Measurements from ENCODE around the gene NTM. TPM values are rescaled to one million over a fixed set of nuclear protein-coding genes. Genes with fewer than 3 reads are reported as not detected.
"Not testable (repeated sequence)": the region's sequence is repeated elsewhere in the genome, so short reads cannot be mapped to it uniquely, and the experiment has no call there.

NTM gene
- total RNA-seq, 1 donor from 2014 or later = not detected

- no peak for DNase-seq (ENCODE audit: low spot score)
- Mint-ChIP-seq H3K4me3 (no peak overlapping the region), H3K4me1 (ENCODE audit: low read depth) (no peaks in the 10 kb centered on the region), H3K9me3 (peaks cover 3% of the 10 kb centered on the region), H3K27me3 (ENCODE audit: insufficient read depth) (no peaks in the 10 kb centered on the region), H3K27ac (no peak overlapping the region), H3K36me3 (ENCODE audit: low read depth) (no peaks in the 10 kb centered on the region)
- intact Hi-C loops (cut with micrococcal nuclease) = no loop called here
Observed at GRCh38 chr11:132310390-132311375, 940.3 kb downstream of the NTM start.

DNA sequence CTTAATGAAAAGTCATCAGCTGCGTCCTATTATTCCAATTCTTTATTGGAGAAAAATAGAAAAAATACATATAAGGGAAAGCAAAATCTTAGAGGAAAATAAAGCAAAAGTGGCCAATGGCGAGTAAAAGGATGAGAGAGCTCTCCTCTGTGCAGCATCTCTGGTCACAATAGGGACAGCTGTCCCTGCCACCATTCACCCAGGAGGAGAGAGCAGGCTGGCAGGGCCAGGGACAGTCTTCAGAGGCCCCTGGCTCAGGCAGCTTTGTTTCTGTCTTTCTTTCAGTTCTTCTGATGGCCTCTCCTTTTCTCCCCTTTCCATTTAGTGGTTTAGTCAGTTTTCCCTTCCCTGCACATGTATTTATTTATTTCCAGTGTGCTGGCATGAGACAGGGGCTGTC, 941.3 kb downstream of the NTM start:
- DNase-seq (ENCODE audit: low spot score) = no peak
- no peaks in the 10 kb centered on the region for H3K27me3 Mint-ChIP-seq (ENCODE audit: insufficient read depth)
- no peaks in the 10 kb centered on the region for H3K4me1 Mint-ChIP-seq (ENCODE audit: low read depth)
- H3K9me3 Mint-ChIP-seq = no peaks in the 10 kb centered on the region
- no peak overlapping the region for H3K27ac Mint-ChIP-seq
- no peaks in the 10 kb centered on the region for H3K36me3 Mint-ChIP-seq (ENCODE audit: low read depth)
- no peak overlapping the region for H3K4me3 Mint-ChIP-seq
- intact Hi-C loops (cut with micrococcal nuclease) = no loop called here

GRCh38 chr11:132312161-132312560, 941.7 kb downstream of the NTM start:
- DNase-seq (ENCODE audit: low spot score) = no peak
- Mint-ChIP-seq H3K27me3 (ENCODE audit: insufficient read depth) (no peaks in the 10 kb centered on the region), H3K9me3 (no peaks in the 10 kb centered on the region), H3K27ac (no peak overlapping the region), H3K36me3 (ENCODE audit: low read depth) (no peaks in the 10 kb centered on the region), H3K4me3 (no peak overlapping the region), H3K4me1 (ENCODE audit: low read depth) (no peaks in the 10 kb centered on the region)
- intact Hi-C loops (cut with micrococcal nuclease) = no loop called here

- intact Hi-C loops (cut with micrococcal nuclease) = no loop called here
Observed at GRCh38 chr11:132312701-132313111, 942.3 kb downstream of the NTM start.

DNA sequence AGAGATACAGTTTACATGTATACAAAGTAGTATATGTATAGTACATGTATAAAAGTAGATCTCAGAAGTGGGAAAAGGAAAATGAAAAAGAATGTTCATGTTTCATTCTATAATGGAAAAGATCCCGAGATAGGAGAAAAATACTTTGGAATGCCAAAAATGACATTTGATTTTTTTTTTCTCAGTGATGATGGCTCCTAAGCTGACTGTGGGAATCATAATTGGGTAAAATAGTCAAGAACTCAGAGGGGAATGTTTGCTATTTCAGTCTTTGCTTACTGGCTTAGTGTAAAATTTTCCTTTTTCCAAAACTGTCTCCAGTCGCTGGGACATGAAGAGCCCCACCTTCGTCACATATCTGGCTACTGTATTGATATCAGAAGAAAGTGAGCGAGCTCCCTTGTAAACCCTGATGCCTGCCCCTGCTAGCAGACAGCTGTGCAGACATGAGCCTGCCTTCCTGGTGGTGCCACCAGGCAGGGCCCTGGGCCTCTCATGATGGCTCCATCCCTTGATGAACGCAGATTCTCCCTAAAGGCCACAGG, 944.6 kb downstream of the NTM start:
- intact Hi-C loops (cut with micrococcal nuclease) = no loop called here
- H3K27ac Mint-ChIP-seq = no peak overlapping the region
- H3K9me3 Mint-ChIP-seq = no peaks in the 10 kb centered on the region
- H3K27me3 Mint-ChIP-seq (ENCODE audit: insufficient read depth) = no peaks in the 10 kb centered on the region
- no peaks in the 10 kb centered on the region for H3K4me1 Mint-ChIP-seq (ENCODE audit: low read depth)
- no peak overlapping the region for H3K4me3 Mint-ChIP-seq
- DNase-seq (ENCODE audit: low spot score) = no peak
- no peaks in the 10 kb centered on the region for H3K36me3 Mint-ChIP-seq (ENCODE audit: low read depth)

More at GRCh38 chr11:132312701-132313111, 942.3 kb downstream of the NTM start:
- no peaks in the 10 kb centered on the region for H3K27me3 Mint-ChIP-seq (ENCODE audit: insufficient read depth)
- H3K36me3 Mint-ChIP-seq (ENCODE audit: low read depth) = no peaks in the 10 kb centered on the region
- H3K4me1 Mint-ChIP-seq (ENCODE audit: low read depth) = no peaks in the 10 kb centered on the region
- no peak for DNase-seq (ENCODE audit: low spot score)
- H3K9me3 Mint-ChIP-seq = no peaks in the 10 kb centered on the region
- H3K4me3 Mint-ChIP-seq = no peak overlapping the region
- no peak overlapping the region for H3K27ac Mint-ChIP-seq

- no peaks in the 10 kb centered on the region for H3K9me3 Mint-ChIP-seq
- H3K27me3 Mint-ChIP-seq (ENCODE audit: insufficient read depth) = no peaks in the 10 kb centered on the region
- H3K4me3 Mint-ChIP-seq = no peak overlapping the region
- intact Hi-C loops (cut with micrococcal nuclease) = no loop called here
- no peak overlapping the region for H3K27ac Mint-ChIP-seq
- DNase-seq (ENCODE audit: low spot score) = no peak
- no peaks in the 10 kb centered on the region for H3K36me3 Mint-ChIP-seq (ENCODE audit: low read depth)
- no peaks in the 10 kb centered on the region for H3K4me1 Mint-ChIP-seq (ENCODE audit: low read depth)
Observed at GRCh38 chr11:132315696-132316095, 945.3 kb downstream of the NTM start.

GRCh38 chr11:132318421-132319157, 948.2 kb downstream of the NTM start:
- intact Hi-C loops (cut with micrococcal nuclease) = no loop called here
- Mint-ChIP-seq H3K4me1 (ENCODE audit: low read depth) (no peaks in the 10 kb centered on the region), H3K27ac (no peak overlapping the region), H3K4me3 (no peak overlapping the region), H3K27me3 (ENCODE audit: insufficient read depth) (no peaks in the 10 kb centered on the region), H3K9me3 (no peaks in the 10 kb centered on the region), H3K36me3 (ENCODE audit: low read depth) (no peaks in the 10 kb centered on the region)
- no peak for DNase-seq (ENCODE audit: low spot score)

- DNase-seq (ENCODE audit: low spot score); H3K36me3 Mint-ChIP-seq (ENCODE audit: low read depth); H3K27me3 Mint-ChIP-seq (ENCODE audit: insufficient read depth); H3K27ac Mint-ChIP-seq; H3K4me1 Mint-ChIP-seq (ENCODE audit: low read depth); H3K4me3 Mint-ChIP-seq; H3K9me3 Mint-ChIP-seq; intact Hi-C loops (cut with micrococcal nuclease): not testable (repeated sequence)
Observed at GRCh38 chr11:132319419-132319818, 949.0 kb downstream of the NTM start.

GRCh38 chr11:132330515-132330914, 960.1 kb downstream of the NTM start:
- intact Hi-C loops (cut with micrococcal nuclease) = no loop called here
- Mint-ChIP-seq H3K27me3 (ENCODE audit: insufficient read depth) (peaks cover 1% of the 10 kb centered on the region), H3K9me3 (peaks cover 8% of the 10 kb centered on the region), H3K4me3 (no peak overlapping the region), H3K27ac (no peak overlapping the region), H3K36me3 (ENCODE audit: low read depth) (no peaks in the 10 kb centered on the region), H3K4me1 (ENCODE audit: low read depth) (no peaks in the 10 kb centered on the region)
- DNase-seq (ENCODE audit: low spot score) = no peak

DNA sequence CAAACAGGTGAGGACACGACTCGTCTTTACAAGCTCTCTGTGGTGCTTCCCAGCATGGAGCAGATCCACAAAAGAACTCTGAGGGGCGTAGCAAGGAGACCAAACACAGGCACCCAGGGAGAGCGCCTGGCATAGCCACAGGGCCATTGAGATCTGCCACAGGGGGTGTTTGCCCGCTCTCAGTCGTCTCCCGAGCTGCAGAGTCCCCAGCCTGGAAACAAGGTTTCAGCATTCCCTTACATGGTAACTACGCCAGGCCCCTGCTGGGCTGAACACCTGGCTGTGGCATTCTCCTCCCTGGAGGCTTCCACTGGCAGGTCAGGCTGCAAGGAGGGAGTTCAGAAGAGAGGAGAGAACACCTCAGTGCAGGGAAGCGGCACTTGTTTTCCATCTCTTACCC, 962.1 kb downstream of the NTM start:
- Mint-ChIP-seq H3K9me3 (peaks cover 8% of the 10 kb centered on the region), H3K4me3 (no peak overlapping the region), H3K27me3 (ENCODE audit: insufficient read depth) (peaks cover 1% of the 10 kb centered on the region), H3K27ac (no peak overlapping the region), H3K36me3 (ENCODE audit: low read depth) (no peaks in the 10 kb centered on the region), H3K4me1 (ENCODE audit: low read depth) (no peaks in the 10 kb centered on the region)
- no peak for DNase-seq (ENCODE audit: low spot score)
- intact Hi-C loops (cut with micrococcal nuclease) = no loop called here

DNA sequence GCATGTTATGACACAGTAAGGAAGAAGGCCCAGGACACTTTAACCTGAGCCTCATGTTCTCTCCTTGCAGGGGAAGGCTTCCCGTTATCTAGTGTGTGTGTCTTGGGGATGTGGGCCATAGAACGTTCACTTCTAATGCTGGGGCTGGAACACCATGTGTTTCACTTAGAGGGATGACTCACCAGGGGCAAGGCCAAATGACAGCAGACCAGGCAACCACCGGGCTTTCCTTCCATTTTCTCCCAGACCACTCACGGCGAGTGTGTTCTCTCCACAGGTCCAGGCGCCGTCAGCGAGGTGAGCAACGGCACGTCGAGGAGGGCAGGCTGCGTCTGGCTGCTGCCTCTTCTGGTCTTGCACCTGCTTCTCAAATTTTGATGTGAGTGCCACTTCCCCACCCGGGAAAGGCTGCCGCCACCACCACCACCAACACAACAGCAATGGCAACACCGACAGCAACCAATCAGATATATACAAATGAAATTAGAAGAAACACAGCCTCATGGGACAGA, 964.4 kb downstream of the NTM start:
- H3K4me3 Mint-ChIP-seq = no peak overlapping the region
- no peak overlapping the region for H3K27ac Mint-ChIP-seq
- H3K9me3 Mint-ChIP-seq = peaks cover 8% of the 10 kb centered on the region
- intact Hi-C loops (cut with micrococcal nuclease) = no loop called here
- H3K36me3 Mint-ChIP-seq (ENCODE audit: low read depth) = no peaks in the 10 kb centered on the region
- no peaks in the 10 kb centered on the region for H3K4me1 Mint-ChIP-seq (ENCODE audit: low read depth)
- no peaks in the 10 kb centered on the region for H3K27me3 Mint-ChIP-seq (ENCODE audit: insufficient read depth)
- DNase-seq (ENCODE audit: low spot score) = no peak

DNA sequence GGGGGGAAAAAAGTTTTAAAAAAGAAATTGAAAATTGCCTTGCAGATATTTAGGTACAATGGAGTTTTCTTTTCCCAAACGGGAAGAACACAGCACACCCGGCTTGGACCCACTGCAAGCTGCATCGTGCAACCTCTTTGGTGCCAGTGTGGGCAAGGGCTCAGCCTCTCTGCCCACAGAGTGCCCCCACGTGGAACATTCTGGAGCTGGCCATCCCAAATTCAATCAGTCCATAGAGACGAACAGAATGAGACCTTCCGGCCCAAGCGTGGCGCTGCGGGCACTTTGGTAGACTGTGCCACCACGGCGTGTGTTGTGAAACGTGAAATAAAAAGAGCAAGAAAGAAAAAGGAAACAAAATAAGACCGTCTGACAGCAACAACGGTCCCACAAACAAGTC, 964.9 kb downstream of the NTM start:
- peaks cover 8% of the 10 kb centered on the region for H3K9me3 Mint-ChIP-seq
- no peak overlapping the region for H3K4me3 Mint-ChIP-seq
- H3K4me1 Mint-ChIP-seq (ENCODE audit: low read depth) = no peaks in the 10 kb centered on the region
- no peaks in the 10 kb centered on the region for H3K36me3 Mint-ChIP-seq (ENCODE audit: low read depth)
- no peak for DNase-seq (ENCODE audit: low spot score)
- no peak overlapping the region for H3K27ac Mint-ChIP-seq
- intact Hi-C loops (cut with micrococcal nuclease) = no loop called here
- H3K27me3 Mint-ChIP-seq (ENCODE audit: insufficient read depth) = no peaks in the 10 kb centered on the region
